DOHH2 (cell line): ENCODE results near the gene FBXO36.

Experiments
- EZH2phosphoT487 ChIP-seq: fragments of 200-600 bp; sonication (generic); IDR thresholded peaks from 2 replicates; pipeline ENCODE4 v1.6.1; 2017; ENCODE audit warnings: borderline replicate concordance, mild to moderate bottlenecking, antibody characterized with exemption, low read length, moderate library complexity, mixed read lengths
- TF ChIP-seq, protein P1 (sequence below): fragments of 200-600 bp; sonication (generic); IDR thresholded peaks from one replicate; pipeline ENCODE4 v1.5.1; 2014; ENCODE audit warnings: antibody characterized with exemption, mild to moderate bottlenecking, low read depth, low read length; ENCODE audit not compliant: poor library complexity, severe bottlenecking

GRCh38 chr2:229922449-229923386 is at the start of gene FBXO36:
- TF ChIP-seq, protein P1, sequence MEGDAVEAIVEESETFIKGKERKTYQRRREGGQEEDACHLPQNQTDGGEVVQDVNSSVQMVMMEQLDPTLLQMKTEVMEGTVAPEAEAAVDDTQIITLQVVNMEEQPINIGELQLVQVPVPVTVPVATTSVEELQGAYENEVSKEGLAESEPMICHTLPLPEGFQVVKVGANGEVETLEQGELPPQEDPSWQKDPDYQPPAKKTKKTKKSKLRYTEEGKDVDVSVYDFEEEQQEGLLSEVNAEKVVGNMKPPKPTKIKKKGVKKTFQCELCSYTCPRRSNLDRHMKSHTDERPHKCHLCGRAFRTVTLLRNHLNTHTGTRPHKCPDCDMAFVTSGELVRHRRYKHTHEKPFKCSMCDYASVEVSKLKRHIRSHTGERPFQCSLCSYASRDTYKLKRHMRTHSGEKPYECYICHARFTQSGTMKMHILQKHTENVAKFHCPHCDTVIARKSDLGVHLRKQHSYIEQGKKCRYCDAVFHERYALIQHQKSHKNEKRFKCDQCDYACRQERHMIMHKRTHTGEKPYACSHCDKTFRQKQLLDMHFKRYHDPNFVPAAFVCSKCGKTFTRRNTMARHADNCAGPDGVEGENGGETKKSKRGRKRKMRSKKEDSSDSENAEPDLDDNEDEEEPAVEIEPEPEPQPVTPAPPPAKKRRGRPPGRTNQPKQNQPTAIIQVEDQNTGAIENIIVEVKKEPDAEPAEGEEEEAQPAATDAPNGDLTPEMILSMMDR: no peak
- TF ChIP-seq EZH2phosphoT487: no peak; the same call in 1 of the 2 replicates
